NCI-H1417 (cell line): Measurements from ENCODE around the gene TRIM67.
A peak's percentile ranks its signal among the peaks of the same experiment; 100 is the strongest.
"Not testable (repeated sequence)": the region's sequence is repeated elsewhere in the genome, so short reads cannot be mapped to it uniquely, and the experiment has no call there.

Experiments used
- DNase-seq, 3 experiments: peaks; one replicate each; lab custom pipeline; 2025; lab: John Stamatoyannopoulos, UW

The TRIM67 gene

DNA sequence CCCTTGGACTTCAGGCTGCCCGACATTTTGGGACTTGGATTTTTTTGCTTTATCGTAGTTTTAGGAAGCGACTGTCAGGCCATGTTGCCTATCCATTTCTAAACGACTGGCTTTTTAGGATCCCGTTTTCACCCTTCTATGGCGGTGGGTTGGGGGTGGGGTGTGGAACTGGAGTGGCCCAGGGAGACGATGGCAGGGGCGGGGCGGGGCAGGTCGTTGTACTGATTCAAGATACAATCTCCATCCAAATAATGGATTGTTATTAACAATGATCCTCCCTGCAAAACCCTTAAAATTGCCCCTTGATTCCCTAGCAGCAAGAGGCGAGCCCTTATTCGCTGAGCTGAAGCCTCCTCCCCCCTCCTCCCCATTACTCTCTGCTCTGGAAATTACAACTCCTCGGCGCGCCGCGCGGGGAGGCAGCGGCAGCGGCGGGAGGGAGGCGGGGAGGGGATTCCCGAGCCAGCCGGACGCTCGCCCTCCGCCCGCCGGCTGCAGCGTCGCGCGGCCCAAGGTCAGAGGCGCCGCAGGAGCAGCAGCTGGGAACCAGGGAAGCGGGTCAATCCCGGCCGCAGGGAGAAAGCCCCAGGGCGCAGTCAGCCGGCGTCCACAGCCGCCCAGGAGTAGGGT, at the start of gene TRIM67:
Gene TRIM67, plus strand, starts transcription at position 392 of the 630 bp plus-strand sequence. CDS start 912 bp downstream, outside the sequence.
- DNase-seq, result peak in 2 of 3 experiments; percentile 76 to 79

DNA sequence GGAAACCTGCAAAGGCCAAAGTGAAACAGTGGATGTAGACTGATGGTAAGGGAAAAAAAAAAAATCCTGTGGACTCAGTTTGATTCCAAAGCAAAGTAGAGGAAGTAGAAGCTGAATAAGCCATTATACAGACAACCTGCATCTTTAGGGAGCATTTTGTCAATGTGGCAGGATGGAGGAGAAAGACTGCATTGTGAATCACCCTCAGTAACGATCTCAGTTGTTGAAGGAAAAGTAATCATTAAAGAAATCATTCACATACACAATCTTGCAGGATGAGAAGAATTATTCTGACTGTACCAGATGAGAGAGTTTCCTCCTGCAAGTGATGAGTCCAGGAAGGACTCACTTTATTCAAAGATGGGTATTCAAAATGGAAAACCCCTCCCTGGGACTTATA, 45.1 kb upstream of the TRIM67 start:
- DNase-seq, result no peak

DNA sequence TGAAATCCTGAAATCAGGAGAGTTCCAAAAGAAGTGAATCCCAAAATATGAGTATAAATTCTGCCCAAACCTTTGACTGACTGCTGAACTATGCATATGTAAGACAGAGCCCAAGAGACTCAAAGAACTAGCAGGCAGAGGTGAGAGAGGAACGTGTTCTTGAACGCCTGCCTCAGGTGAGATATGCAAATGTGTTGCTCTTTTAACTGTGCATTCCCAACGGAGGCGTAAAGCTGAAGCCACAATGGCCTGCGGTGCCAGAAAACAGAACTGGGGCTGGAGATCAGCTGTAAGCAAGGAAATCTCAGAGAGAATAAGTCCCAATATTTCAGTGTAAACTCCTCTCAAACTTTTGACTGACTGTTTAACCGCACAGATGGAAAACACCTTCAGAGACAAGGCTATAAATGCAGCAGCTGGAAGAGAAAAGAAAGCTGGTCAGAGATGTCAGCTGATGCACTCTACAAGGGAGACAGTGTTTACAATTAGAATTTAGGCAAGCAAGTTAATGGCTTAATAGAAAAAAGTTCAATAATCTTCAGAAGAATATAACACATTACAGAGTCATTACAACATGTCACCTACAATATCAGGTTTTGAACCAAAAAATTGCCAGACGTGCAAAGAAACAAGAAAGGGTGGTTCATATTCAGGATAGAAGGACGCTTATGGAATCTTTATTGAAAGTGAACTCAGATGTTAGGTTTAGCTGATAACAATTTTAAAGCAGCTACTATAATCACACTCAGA, 43.0 kb upstream of the TRIM67 start:
- no peak for DNase-seq

DNA sequence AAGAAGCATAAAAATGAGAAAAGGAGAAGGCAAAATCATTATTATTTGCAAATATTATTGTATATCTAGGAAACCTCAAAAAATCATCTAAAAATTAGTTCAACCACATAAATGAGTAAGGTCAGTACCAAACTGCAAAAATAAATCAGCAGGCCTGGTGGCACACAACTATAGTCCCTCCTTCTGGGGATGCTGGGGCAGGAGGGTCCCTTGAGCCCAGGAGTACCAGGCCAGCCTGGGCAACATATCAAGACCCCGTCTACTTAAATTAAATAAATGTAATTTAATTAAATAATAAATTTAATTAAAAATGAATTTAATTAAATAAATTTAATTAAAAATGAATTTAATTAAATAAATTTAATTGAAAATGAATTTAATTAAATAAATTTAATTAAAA, 40.3 kb upstream of the TRIM67 start:
- DNase-seq, result peak in 1 of 3 experiments; percentile 19

DNA sequence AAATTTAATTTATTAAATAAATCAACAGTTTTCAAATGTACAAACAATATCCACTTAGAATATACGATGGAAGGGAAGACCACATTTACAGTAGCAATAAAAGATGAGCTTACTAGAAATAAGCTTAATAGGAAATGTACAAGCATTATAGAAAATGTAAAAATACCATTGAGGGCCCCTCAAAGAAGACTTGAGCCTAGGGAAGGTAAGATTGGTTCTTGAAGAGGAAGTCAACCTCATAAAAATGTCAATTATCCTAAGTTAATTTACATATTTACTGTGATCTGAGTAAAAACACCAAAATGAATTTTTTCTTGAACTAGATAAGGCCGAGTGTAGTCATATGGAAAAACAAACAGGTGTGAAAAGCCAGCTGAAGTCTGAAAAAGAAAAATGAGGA, 39.7 kb upstream of the TRIM67 start:
- DNase-seq, result peak in 1 of 3 experiments; percentile 44

DNA sequence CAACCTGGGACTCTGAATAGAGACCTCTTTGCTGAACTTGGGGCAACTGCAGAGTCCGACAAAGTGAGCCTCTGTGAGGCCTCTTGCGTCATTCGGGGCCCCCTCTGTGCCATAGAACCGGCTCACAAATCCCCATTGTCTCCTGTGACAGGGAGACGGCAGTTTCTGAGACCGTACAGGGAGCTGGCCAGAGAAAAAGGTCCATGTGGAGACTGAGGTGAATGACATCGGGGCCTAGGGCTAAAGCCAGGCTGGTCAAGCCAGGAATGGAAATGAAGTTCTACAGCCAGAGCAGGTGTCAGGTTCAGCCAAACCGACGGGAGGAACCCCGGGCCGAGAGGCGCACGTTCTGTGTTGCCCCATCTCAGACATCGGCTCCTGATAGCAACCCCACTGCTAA, 37.1 kb upstream of the TRIM67 start:
- DNase-seq, result no peak

DNA sequence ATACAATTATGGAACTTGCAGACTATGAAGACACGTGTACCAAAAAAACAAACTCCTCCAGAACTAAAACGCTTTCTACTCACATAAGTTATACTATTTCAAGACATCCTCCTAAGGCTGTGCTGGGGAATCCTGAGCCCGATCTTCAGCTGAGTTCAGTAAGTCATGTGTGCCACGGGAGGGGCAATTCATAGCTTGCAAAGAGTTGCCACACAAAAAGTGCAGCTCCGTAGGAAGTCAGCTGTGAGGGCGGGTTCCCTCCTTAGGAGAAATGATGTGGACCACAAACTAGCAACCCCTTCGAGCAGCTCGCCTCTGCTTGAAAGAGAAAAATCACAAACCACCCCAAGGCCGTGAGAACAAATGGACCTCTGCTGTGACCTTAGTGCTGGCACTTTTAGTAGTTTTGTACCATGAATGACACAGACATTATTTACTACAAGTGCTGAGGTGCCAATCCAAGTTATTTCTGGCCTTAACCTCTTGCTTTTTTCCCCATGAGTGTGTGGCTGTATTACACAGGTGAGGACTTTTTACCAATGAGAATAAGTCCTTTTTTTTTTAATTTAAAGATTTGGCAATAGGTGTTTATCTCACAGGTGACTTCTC, 35.8 kb upstream of the TRIM67 start:
- DNase-seq, result no peak

DNA sequence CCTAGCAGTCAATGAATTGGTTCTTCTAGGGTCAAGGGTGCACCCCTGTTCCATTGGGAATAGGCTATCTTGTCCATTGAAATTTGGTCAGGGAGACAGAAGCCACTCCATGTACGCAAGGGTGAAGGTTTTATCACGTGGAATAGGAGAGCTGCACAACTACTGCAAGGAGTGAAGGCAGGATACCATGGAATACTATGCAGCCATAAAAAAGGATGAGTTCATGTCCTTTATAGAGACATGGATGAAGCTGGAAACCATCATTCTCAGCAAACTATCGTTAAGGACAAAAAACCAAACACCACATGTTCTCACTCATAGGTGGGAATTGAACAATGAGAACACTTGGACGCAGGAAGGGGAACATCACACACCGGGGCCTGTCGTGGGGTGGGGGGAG, 34.8 kb upstream of the TRIM67 start:
- DNase-seq, result not testable (repeated sequence)

DNA sequence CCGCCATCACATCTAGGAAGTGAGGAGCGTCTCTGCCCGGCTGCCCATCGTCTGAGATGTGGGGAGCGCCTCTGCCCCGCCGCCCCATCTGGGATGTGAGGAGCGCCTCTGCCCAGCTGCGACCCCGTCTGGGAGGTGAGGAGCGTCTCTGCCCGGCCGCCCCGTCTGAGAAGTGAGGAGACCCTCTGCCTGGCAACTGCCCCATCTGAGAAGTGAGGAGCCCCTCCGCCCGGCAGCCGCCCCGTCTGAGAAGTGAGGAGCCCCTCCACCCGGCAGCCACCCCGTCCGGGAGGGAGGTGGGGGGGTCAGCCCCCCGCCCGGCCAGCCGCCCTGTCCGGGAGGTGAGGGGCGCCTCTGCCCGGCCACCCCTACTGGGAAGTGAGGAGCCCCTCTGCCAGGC, 33.4 kb upstream of the TRIM67 start:
- not testable (repeated sequence) for DNase-seq

DNA sequence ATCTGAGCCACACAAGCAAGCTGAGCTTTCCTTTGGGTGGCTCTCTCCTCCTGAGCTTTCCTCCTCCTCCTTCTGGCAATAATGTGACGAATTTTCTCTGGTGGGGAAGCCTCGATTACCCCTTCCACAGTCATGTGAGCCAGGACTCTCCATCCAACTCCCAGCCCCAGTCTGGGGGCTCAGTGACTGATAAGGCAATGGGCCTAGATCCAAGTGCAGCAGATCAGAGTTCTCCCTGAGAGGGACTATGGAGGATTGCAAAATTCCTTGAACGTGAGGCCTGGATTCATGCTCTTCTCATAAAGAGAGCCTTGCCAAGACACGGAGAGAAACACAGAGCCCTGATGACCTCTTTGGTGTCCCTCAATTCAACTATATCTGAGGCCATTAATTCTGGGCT, 31.3 kb upstream of the TRIM67 start:
- no peak for DNase-seq

DNA sequence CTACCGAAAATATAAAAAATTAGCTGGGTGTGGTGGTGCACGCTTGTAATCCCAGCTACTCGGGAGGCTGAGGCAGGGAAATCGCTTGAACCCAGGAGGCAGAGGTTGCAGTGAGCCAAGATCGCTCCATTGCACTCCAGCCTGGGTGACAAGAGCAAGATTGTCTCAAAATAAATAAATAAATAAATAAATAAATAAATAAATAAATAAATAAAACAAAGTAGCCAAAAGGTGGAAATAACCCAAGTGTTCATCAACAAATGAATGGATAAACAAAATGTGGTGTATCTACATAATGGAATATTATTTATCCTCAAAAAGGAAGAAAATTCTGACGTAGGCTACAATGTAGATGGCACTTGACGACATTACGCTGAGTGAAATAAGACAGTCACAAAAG, 29.3 kb upstream of the TRIM67 start:
- not testable (repeated sequence) for DNase-seq

DNA sequence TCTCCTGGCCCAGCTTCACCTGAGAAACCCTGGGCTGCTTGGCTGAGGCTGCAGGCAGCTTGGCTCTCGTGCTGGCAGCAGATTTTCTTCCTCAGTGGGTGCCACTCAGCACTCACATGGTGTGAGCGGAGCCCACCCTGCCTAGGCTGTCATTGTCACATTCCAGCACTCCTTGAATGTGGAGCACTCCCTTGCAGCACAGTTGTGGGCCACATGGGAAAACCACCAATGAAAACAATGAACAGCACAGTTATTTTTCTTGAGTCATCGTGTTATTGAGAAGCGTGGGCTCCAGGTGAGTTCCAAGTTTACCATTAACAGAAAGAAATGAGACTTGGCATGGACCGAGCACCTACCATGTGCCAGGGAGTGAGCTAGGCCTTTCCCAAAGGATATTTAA, 27.2 kb upstream of the TRIM67 start:
- no peak for DNase-seq

DNA sequence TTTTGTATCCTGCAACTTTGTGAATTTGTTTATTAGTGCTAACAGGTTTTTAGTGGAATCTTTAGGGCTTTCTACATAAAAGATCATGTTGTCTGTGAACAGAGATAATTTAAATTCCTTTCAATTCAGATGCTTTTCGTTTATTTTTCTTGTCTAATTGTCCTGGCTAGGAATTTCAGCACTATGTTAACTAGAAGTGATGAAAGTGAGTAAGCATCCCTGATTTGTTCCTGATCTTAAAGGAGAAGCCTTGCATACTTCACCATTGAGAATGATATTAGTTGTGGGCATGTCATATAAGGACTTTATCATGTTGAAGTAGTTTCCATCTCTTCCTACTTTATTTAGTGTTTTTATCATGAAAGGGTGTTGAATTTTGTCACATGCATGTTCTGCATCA, 23.6 kb upstream of the TRIM67 start:
- DNase-seq, result no peak

DNA sequence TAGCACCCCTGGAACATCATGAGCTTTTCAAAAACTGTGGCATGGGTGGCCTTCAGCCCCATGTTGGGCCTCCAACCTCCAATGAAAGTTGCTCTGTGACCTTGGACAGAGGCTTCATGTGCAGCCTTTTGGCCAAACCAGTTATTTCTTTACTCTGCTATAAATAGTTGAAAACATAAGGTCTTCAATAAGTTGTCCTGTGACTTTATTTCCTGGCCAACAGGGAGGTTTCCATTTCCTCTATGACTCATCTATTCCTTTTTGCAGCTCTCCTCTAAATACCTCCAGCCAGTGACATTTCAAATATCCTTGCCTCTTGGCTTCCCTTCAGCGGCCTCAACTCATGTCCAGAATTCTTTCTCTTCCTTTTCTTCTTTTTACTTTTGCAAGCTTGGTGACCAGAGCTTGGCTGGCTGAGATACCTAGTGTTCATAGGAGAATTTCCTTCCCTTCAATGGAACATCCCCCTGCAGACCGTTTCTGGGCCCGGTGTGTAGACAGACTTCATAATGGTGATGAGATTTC, 22.7 kb upstream of the TRIM67 start:
- no peak for DNase-seq

DNA sequence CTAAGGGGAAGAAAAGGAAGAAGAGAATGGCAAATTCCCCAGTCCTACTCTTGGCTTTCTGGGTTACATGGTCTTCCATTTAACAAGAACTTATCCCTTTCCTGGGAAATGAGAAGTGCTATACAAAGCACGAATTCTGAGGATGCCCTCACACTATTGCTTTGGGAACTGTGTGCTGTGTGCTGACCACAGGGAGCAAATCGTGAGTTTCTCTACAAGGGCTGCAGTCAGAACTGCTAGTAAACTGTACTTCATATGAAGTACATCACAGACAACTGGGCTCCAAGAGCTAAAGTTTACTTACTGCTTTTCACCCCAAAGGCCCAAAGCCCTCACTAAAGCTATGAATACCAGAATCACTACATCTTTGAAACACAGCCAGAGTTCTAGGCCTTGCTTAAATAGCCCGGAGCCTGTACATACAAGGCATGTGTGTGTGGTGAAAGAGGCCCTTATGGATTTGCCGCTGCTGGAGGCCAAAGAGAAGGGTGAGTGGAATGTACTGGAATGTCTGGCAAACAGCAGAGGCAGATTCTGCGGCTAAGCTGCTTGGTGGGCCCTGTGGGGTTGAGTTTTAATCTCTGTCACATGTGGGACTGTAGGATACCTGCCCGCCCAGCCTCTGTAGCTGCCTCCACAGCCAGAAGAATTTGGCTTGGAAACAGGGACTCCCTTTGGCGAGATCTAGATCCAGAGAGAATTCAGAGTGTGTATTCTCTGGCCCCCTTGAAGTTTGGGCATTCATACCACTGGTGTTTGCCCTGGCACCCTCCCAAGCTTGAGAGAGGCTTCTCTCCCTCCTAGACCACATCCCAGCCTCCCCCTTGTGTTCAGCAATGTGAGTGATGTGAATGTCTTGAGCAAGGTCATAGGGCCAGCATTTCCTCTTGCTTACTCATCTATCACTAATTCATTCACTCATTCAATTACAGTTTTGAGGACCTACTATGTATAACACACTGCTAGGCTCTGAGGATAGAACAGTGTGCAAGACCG, 21.9 kb upstream of the TRIM67 start:
- DNase-seq, result no peak

DNA sequence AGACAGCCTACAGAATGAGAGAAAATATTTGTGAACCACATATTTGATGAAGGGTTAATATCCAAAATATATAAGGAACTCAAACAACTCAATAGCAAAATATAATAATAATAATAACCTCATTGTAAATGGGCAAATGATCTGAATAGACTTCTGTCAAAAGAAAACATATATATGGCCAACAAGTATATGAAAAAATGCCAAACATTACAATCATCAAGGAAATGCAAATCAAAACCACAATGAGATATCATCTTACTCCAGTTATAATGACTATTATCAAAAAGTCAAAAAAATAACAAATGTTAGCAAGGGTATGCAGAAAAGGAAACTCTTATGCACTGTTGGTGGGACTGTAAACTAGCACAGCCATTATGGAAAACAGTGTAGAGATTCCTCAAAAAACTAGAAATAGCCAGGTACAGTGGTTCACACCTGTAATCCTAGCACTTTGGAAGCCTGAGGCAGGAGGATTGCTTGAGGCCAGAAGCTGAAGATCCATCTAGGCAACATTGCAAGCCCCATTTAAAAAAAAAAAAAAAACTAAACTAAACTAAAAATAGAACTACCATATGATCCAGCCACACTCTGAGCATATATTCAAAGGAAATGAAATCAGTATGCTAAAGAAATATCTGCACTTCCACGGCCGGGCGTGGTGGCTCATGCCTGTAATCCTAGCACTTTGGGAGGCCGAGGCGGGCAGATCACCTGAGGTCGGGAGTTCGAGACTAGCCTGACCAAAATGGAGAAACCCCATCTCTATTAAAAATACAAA, 17.3 kb upstream of the TRIM67 start:
- DNase-seq, result no peak

DNA sequence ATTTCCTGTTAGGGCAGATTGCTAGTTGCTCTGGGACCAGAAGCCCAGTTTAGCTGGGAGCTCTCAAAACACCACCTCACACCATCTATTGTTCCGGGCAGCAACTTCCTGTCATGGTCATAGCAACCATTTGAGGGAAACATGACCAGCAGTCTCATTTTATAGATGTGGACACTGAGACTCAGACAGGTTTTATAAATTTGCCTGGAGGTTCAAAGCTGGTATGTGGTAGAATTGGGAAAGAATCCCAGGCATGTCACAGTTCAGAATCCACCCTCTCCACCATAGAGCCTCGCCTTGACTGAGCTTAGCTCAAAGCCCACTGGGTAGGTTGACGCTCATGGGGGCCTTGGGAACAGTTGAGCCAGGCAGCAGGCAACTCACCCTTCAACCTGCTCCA, 14.0 kb upstream of the TRIM67 start:
- DNase-seq, result peak in 1 of 3 experiments; percentile 9

DNA sequence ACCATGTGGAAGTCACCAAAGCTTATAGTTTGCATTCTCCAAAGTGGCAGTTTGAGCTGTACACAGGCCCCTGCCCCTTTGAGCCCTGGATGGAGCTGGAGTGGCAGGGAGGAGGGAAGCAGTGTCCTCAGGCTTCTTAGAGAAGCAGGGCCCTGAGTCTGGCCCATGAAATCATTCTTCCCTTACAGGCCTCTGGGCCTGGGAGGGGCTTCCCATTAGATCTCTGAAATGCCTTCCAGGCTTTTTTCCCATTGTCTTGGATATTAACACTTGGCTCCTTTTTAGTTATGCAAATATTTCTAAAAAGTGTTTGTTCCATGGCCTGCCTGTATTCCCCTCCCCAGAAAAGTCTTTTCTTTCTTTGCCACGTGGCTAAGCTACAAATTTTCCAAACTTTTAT, 10.0 kb upstream of the TRIM67 start:
- no peak for DNase-seq

DNA sequence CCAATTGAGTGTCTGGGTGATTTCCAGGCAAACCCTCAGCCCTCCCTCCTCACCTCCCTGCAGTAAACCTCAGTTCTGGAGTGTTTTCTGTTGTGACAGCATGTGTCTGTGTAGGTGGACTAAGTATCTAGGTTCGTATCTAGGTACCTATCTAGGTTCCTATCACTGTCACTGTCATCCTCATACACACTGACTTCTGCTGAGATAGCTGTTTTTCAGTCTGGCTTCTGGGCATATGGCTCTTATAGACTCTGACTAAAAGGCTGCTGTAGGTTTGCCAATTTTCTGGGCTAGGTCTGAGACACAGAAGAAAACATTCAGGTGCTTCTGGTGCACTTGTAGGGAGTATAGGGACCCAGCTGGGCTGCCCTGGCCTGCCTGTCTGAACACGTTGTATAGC, 8.1 kb upstream of the TRIM67 start:
- DNase-seq, result peak in 1 of 3 experiments; percentile 7

DNA sequence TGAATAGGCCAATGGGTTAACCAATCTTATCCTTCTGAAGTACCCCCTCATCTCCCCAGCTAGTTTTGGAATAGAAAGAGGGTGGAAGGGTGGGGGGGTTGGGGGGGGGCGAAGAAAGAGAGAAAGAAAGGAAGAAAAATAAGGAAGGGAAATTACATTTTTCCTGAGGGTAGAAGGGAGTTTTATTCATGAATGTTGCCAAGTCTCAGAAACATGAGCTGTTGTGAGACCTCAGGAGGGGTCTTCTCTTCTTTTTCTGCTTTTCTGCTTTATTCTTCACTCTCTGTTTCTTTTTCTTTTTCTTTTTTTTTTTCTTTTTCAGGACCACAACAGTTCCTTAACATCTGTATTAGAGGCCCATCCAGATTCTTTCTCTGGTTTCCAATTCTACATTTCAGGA, 6.0 kb upstream of the TRIM67 start:
- DNase-seq, result no peak

DNA sequence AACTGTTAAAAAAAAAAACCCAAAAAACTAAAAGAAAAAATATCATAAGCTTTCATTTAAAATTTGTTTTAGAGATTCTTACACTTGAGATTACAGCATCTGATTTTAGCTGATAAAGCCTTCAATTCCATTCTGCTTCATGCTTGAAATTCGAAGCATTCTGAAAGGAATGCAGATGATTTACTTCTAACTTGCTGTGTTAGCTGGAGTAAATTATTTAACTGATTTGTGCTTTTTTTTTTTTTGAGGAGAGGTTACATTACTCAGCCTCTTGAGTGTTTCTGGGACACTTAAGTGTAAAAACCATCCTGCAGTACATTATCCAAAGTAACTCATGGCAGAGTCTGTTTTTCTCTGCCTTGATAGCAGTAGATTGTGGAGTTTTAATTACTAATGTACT, 4.5 kb upstream of the TRIM67 start:
- DNase-seq, result peak in 1 of 3 experiments; percentile 37
